ENCODE results near the gene LRP1B.

DNA sequence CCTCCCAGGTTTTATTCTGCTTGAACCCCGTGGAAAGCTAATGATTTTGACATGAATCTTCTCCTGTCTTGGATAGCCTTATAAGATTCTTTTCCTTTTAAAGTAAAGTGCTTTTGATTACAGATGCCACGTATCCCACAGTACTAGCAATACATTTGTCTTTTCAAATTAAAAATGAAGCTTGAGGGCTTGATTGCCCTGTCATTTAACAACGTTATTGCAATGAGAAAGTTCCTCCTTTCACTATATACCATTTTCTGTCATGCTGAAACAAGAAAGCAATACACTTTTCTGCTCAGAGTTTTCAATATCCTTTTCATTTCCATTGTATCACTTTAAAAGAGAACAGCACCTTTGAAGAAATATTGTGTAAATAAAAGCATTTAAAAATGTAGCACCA, 814.7 kb downstream of the LRP1B start:
- TF ChIP-seq, protein P1, sequence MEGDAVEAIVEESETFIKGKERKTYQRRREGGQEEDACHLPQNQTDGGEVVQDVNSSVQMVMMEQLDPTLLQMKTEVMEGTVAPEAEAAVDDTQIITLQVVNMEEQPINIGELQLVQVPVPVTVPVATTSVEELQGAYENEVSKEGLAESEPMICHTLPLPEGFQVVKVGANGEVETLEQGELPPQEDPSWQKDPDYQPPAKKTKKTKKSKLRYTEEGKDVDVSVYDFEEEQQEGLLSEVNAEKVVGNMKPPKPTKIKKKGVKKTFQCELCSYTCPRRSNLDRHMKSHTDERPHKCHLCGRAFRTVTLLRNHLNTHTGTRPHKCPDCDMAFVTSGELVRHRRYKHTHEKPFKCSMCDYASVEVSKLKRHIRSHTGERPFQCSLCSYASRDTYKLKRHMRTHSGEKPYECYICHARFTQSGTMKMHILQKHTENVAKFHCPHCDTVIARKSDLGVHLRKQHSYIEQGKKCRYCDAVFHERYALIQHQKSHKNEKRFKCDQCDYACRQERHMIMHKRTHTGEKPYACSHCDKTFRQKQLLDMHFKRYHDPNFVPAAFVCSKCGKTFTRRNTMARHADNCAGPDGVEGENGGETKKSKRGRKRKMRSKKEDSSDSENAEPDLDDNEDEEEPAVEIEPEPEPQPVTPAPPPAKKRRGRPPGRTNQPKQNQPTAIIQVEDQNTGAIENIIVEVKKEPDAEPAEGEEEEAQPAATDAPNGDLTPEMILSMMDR (IDR thresholded peaks at IDR 0.05; ENCODE audit: low read depth, low read length, poor library complexity, severe bottlenecking) = no peak
- TF ChIP-seq EZH2phosphoT487 (IDR thresholded peaks at IDR 0.05; ENCODE audit: borderline replicate concordance, low read length) = no peak
